Choroid plexus epithelial cell (primary cell): Measurements from ENCODE around the gene PITPNB.

Experiments
- DNase-seq: peaks from one replicate; pipeline ENCODE4 v3.0.0-alpha.2; 2010; ENCODE audit warnings: low read depth
- H3K4me3 ChIP-seq: 2 replicates; pipeline ENCODE4 v1.5.1; 2011; ENCODE audit warnings: low read depth, mild to moderate bottlenecking, control low read depth, low read length, moderate library complexity
- CTCF ChIP-seq: conservative IDR thresholded peaks from 2 replicates; pipeline ENCODE4 v1.5.1; 2011; ENCODE audit warnings: low read depth, mild to moderate bottlenecking, control low read depth, inconsistent platforms, low read length, moderate library complexity

The PITPNB gene

GRCh38 chr22:27843441-27843840 is 75.6 kb downstream of the PITPNB start:
- H3K4me3 ChIP-seq, result no peak overlapping the region
- no peak for DNase-seq
- no peak for TF ChIP-seq CTCF

DNA sequence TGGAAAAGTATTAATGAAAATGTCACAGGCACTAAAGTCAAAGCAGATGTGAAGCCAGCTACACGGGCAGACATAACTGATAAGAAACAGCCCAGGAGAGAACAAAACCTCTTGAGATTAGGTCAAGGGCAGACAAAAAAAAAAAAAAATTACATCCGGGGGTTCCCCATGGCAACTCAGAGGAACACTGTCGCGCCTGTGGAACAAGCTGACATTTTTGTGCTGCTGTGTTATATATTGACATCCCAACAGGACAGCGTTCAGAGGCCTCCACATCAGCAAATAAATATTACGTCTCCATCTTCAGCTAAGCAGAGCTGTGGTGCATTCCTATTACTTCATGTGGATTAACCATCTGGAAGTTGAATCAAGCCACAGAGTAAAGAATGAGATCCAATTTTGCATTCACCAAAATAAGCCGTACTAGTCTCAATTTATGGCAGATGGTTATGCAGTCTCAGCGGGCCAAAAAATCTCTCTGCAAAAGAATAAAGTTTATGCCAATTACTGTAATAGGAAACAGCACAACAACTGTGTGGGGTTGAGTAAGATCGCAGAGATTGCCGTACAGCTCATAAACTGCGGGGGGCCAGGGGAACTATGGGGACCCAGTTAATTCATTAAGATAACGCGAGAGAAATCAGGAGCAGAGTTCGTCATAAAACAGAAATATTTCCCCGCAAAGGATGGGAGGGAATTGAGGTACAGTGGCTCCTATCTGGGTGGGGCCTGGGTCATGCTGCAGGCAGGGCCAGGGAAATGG is 76.2 kb downstream of the PITPNB start:
- no peak for TF ChIP-seq CTCF
- peak; percentile 39 for DNase-seq
- H3K4me3 ChIP-seq, result no peak overlapping the region

DNA sequence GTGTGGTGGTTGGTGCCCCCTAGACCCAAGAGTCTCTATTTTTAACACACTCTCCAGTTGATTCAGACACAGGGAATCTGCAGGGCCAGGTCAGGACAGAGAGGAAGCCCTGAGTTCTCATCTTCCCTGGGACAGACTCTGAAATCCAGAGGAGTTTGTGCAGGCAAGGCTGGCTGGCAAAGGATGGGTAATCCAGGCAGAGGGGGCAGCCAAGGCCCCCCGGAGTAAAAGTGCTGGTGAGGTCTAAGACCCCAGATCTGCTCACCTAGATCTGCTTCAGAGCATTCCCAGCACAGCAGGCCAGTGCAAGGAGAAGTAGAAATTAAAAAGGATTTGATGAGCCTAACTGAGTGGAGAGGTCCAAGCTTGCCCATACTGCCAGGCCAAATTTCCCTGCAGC is 76.9 kb downstream of the PITPNB start:
- TF ChIP-seq CTCF, result no peak
- no peak overlapping the region for H3K4me3 ChIP-seq
- no peak for DNase-seq

DNA sequence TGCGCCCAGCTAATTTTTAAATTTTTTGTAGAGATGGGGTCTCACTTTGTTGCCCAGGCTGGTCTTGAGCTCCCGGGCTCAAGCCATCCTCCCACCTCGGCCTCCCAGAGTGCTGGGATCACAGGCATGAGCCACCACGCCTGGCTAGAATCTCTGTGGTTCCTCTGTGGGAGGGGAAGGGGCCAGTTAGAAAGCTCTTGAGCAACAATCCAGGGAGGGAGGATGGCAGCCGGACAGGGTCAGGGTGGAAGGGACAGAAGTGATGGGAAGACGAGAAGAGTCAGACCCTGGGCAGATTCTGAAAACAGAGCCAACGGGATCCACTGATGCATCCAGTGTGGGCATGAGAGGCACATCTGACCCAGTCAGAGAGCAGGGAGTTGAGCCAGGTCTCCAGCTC is 78.6 kb downstream of the PITPNB start:
- no peak for TF ChIP-seq CTCF
- DNase-seq, result no peak
- no peak overlapping the region for H3K4me3 ChIP-seq

DNA sequence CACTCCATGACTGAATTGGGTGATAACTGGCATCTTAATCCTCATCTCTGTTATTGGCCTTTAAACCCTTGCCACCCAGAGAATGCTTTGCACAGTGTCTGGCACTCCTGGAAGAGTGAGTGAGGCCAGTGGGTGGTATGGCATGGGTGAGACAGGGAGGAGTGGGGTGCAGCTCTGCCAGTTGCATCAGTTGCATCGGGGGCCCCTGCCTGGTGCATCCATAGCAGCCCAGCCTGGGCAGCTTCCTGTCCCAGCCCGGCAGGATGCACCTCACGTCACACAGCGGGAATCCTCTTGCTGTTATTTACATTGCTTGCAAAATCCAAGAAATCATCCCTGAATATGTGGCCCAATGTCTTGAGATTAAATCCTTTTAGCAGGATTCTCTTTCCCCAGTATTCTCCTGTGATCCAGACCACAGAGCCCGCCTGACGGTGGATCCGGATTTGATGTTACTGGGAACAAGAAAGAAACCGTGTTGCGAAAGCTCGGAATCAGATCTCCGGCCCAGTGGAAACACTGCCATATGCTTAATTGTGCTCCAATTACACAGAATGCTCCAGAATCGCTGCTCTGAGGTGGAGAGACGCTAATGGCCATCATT is 79.9 kb downstream of the PITPNB start:
- no peak overlapping the region for H3K4me3 ChIP-seq
- no peak for DNase-seq
- TF ChIP-seq CTCF, result no peak

DNA sequence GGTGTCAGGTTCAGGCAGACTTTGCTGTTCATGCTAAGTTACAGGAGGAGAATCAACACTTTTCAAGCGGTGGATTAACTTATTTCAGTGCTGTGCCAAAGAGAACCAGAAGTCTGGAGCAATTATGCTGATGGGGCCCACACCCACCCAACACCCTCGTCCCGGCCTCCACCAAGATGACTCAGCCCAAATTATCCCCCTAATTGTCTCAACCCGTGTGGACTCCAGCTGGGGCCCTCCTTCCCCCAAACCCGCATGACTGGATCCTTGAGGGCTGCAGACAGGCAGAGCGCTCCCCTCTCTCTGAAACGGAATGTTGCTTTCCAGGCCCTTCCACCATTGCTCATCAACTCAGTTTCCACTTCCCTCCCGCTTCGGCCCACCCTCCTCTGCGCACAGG is 82.9 kb downstream of the PITPNB start:
- no peak for TF ChIP-seq CTCF
- H3K4me3 ChIP-seq, result no peak overlapping the region
- no peak for DNase-seq

DNA sequence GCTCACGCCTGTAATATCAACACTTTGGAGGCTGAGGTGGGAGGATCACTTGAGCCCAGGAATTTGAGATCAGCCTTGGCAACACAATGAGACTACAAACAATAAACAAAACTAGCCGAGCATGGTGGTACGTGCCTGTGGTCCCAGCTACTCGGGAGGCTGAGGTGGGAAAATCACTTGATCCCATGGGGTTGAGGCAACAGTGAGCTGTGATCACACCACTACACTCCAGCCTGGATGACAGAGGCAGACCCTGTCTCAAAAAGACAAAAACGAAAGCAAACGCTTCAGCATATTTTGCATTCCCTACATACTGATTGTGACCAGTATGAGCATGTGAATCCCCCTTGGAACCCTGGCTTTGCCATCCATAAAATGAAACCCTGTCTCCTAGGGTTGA is 83.6 kb downstream of the PITPNB start:
- no peak overlapping the region for H3K4me3 ChIP-seq
- no peak for TF ChIP-seq CTCF
- DNase-seq, result peak; percentile 75
